ENCODE data around the gene SSX2IP. TPM values are rescaled to one million over a fixed set of nuclear protein-coding genes. Genes with fewer than 3 reads are reported as not detected.
"Not testable (repeated sequence)": the region's sequence is repeated elsewhere in the genome, so short reads cannot be mapped to it uniquely, and the experiment has no call there.

The SSX2IP gene
- total RNA-seq, 1 donor from 2014 or later, result 12.5 TPM

DNA sequence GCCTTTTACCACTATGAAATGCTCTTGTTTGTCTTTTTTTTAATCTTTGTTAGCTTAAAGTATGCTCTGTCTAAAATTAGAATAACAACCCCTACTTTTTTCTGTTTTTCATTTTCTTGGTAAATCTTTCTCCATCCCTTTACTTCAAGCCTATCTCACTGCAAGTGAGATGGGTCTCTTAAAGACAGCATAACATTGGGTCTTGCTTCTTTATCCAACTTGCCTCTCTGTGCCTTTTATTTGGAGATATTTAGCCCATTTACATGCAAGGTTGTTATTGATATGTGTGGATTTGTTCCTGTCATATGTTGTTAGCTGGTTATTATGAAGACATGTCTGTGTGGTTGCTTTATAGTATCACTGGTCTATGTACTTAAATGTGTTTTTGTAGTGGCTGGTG, 41.3 kb upstream of the SSX2IP start:
- TF ChIP-seq, protein P1, sequence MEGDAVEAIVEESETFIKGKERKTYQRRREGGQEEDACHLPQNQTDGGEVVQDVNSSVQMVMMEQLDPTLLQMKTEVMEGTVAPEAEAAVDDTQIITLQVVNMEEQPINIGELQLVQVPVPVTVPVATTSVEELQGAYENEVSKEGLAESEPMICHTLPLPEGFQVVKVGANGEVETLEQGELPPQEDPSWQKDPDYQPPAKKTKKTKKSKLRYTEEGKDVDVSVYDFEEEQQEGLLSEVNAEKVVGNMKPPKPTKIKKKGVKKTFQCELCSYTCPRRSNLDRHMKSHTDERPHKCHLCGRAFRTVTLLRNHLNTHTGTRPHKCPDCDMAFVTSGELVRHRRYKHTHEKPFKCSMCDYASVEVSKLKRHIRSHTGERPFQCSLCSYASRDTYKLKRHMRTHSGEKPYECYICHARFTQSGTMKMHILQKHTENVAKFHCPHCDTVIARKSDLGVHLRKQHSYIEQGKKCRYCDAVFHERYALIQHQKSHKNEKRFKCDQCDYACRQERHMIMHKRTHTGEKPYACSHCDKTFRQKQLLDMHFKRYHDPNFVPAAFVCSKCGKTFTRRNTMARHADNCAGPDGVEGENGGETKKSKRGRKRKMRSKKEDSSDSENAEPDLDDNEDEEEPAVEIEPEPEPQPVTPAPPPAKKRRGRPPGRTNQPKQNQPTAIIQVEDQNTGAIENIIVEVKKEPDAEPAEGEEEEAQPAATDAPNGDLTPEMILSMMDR (conservative IDR thresholded peaks at IDR 0.05; ENCODE audit: low read depth, low read length), result no peak
- H3K4me3 ChIP-seq (ENCODE audit: low read depth, low read length), result no peak overlapping the region
- no peak for DNase-seq (ENCODE audit: low read depth)

- H3K4me3 ChIP-seq (ENCODE audit: low read depth, low read length); DNase-seq (ENCODE audit: low read depth): not testable (repeated sequence)
These were observed 37.5 kb upstream of the SSX2IP start for GRCh38 chr1:84727711-84728110.

GRCh38 chr1:84726593-84727499, 36.6 kb upstream of the SSX2IP start:
- H3K4me3 ChIP-seq (ENCODE audit: low read depth, low read length), result no peak overlapping the region
- TF ChIP-seq, protein P1 (conservative IDR thresholded peaks at IDR 0.05; ENCODE audit: low read depth, low read length), result no peak
- DNase-seq (ENCODE audit: low read depth), result no peak

GRCh38 chr1:84724128-84724860, 34.0 kb upstream of the SSX2IP start:
- TF ChIP-seq, protein P1 (conservative IDR thresholded peaks at IDR 0.05; ENCODE audit: low read depth, low read length), result peak; percentile 66
- no peak overlapping the region for H3K4me3 ChIP-seq (ENCODE audit: low read depth, low read length)
- DNase-seq (ENCODE audit: low read depth), result no peak

- TF ChIP-seq, protein P1 (conservative IDR thresholded peaks at IDR 0.05; ENCODE audit: low read depth, low read length), result no peak
- H3K4me3 ChIP-seq (ENCODE audit: low read depth, low read length), result no peak overlapping the region
- DNase-seq (ENCODE audit: low read depth), result no peak
These were observed 32.5 kb upstream of the SSX2IP start for GRCh38 chr1:84722794-84723193.

- not testable (repeated sequence) for DNase-seq (ENCODE audit: low read depth); H3K4me3 ChIP-seq (ENCODE audit: low read depth, low read length)
These were observed 31.6 kb upstream of the SSX2IP start for GRCh38 chr1:84721872-84722271.

- no peak for DNase-seq (ENCODE audit: low read depth)
- TF ChIP-seq, protein P1 (conservative IDR thresholded peaks at IDR 0.05; ENCODE audit: low read depth, low read length), result no peak
- no peak overlapping the region for H3K4me3 ChIP-seq (ENCODE audit: low read depth, low read length)
These were observed 30.9 kb upstream of the SSX2IP start for GRCh38 chr1:84721152-84721551.

Measured in epithelial cell of proximal tubule (primary cell).